Neutrophil (primary cell): Measurements from ENCODE around the gene SLC36A3.

ENCODE experiments used
- H3K27ac ChIP-seq: fragments of 200-600 bp; sonication (generic); 2 replicates; pipeline ENCODE4 v1.5.1; 2016; ENCODE audit warnings: mild to moderate bottlenecking, moderate library complexity
- H3K27me3 ChIP-seq: fragments of 200-600 bp; sonication (generic); 2 replicates; pipeline ENCODE4 v1.6.0; 2016; ENCODE audit warnings: mild to moderate bottlenecking
- H3K36me3 ChIP-seq: fragments of 200-600 bp; sonication (generic); 2 replicates; pipeline ENCODE4 v1.5.1; 2017
- H3K4me1 ChIP-seq, 2 experiments: fragments of 200-600 bp in 1 of 2; sonication (generic) in 1 of 2; 1 replicate in 1 of 2; 2 replicates in 1 of 2; pipeline versions ENCODE4 v1.5.1 to v1.6.1; 2013 to 2016; ENCODE audit warnings: low read depth in 1 of 2, low read length in 1 of 2, mild to moderate bottlenecking in 1 of 2, moderate library complexity in 1 of 2; ENCODE audit not compliant: control insufficient read depth in 1 of 2, insufficient read depth in 1 of 2
- H3K4me3 ChIP-seq, 2 experiments: fragments of 200-600 bp in 1 of 2; sonication (generic) in 1 of 2; 1 replicate in 1 of 2; 2 replicates in 1 of 2; pipeline ENCODE4 v1.5.1; 2013 to 2016; ENCODE audit warnings: low read depth in 1 of 2, low read length in 1 of 2, mild to moderate bottlenecking in 1 of 2, moderate library complexity in 1 of 2
- H3K9me3 ChIP-seq: fragments of 200-600 bp; sonication (generic); 2 replicates; pipeline ENCODE4 v1.5.1; 2016
- CTCF ChIP-seq: fragments of 200-600 bp; sonication (generic); IDR thresholded peaks from 2 replicates; pipeline ENCODE4 v1.5.1; 2016; ENCODE audit warnings: antibody characterized with exemption

Gene SLC36A3

GRCh38 chr5:151303666-151304065 is at the start of gene SLC36A3:
SLC36A3 (minus strand) TSS chr5:151303766; CDS start chr5:151303354, 412 bp downstream.
- TF ChIP-seq CTCF: no peak
- H3K4me1 ChIP-seq: no peaks in the 10 kb centered on the region
- no peaks in the 10 kb centered on the region for H3K9me3 ChIP-seq
- H3K36me3 ChIP-seq: no peaks in the 10 kb centered on the region
- no peak within 1 kb of the TSS for H3K27ac ChIP-seq
- H3K4me3 ChIP-seq: no peak within 1 kb of the TSS
- H3K27me3 ChIP-seq: peaks cover 21% of the 10 kb centered on the region

- H3K9me3 ChIP-seq: no peaks in the 10 kb centered on the region
- H3K4me1 ChIP-seq: no peaks in the 10 kb centered on the region
- TF ChIP-seq CTCF: no peak
- H3K27ac ChIP-seq: no peak overlapping the region
- H3K36me3 ChIP-seq: no peaks in the 10 kb centered on the region
- no peak overlapping the region for H3K4me3 ChIP-seq
- H3K27me3 ChIP-seq: peaks cover 36% of the 10 kb centered on the region
Measured at GRCh38 chr5:151351671-151352070, 48.1 kb upstream of the SLC36A3 start.

DNA sequence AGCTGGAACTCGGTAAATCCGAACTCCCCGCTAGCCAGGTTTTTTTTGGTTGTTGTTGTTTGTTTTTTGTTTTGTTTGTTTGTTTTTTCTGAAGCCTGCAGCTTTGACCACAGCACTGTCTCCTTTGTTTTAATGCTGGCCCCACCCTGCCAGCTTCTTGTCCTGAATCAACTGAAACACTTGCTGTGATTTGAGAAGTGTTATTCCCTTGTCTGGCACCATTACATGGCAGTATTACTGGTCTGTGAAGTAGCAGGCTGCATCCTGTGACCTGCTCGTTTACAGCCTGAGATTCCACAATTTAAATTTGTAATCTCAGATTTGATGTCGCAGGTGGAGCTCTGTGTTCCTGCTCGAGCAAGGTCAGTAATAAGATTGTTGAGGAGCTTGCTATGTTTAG is 45.2 kb upstream of the SLC36A3 start:
- no peak overlapping the region for H3K27ac ChIP-seq
- no peaks in the 10 kb centered on the region for H3K9me3 ChIP-seq
- H3K4me1 ChIP-seq: no peaks in the 10 kb centered on the region
- H3K36me3 ChIP-seq: no peaks in the 10 kb centered on the region
- no peak overlapping the region for H3K4me3 ChIP-seq
- H3K27me3 ChIP-seq: peaks cover 65% of the 10 kb centered on the region
- no peak for TF ChIP-seq CTCF

DNA sequence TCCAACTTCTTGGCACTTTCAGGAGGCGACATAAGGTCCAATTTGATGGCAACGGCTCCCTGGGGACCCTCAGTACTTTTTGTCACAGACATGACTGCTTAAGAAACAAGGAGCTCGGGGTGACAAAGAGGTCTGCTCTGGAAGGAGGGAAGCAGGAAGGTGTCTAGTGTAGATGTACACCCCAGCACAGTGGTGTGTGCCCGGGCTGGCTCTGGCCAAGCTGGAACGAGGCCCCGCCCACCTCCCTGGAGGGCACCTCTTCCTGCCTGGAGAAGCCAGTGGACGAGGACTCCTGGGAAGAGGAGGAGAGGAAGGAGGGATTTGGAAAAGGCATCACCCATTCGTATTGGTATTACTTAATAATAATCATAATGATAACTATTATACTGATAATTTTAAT is 43.8 kb upstream of the SLC36A3 start, which contains the start of gene SLC36A2:
TSS of gene SLC36A2 (minus strand) at position 191 of the 400 bp plus-strand sequence. CDS start at position 92, 99 bp downstream.
- no peaks in the 10 kb centered on the region for H3K4me1 ChIP-seq
- no peaks in the 10 kb centered on the region for H3K36me3 ChIP-seq
- H3K27me3 ChIP-seq: peaks cover 79% of the 10 kb centered on the region
- H3K9me3 ChIP-seq: no peaks in the 10 kb centered on the region
- no peak for TF ChIP-seq CTCF
- no peak within 1 kb of the TSS for H3K4me3 ChIP-seq
- H3K27ac ChIP-seq: no peak within 1 kb of the TSS

- Histone ChIP-seq H3K27ac (no peak overlapping the region), H3K9me3 (no peaks in the 10 kb centered on the region), H3K36me3 (no peaks in the 10 kb centered on the region), H3K4me3 (no peak overlapping the region), H3K27me3 (peaks cover 93% of the 10 kb centered on the region), H3K4me1 (no peaks in the 10 kb centered on the region)
- no peak for TF ChIP-seq CTCF
Measured at GRCh38 chr5:151345808-151346478, 42.4 kb upstream of the SLC36A3 start.
